K562 (cell line): Measurements from ENCODE around the gene DAD1. TPM values are rescaled to one million over a fixed set of nuclear protein-coding genes. Genes with fewer than 3 reads are reported as not detected.

ENCODE experiments used
- ATAC-seq: fragments of 200-7000 bp; cut with Tn5 transposase; 3 replicates; pipeline ENCODE4 v1.9.1; 2020; ENCODE audit warnings: moderate library complexity
- BruUV-seq: library from RNA; stranded (reverse); fragments of 400-500 nt; replicated peaks from 2 replicates; lab custom pipeline; 2021; lab: Mats Ljungman, UMichigan
- CTCF ChIA-PET: fragments of 300-600 bp; formaldehyde crosslinking; extraction: SDS; loops from one replicate; lab custom pipeline; 2021; ENCODE audit warnings: low intra/inter-chr PET ratio; lab: Yijun Ruan, JAX
- POLR2A ChIA-PET: fragments of 300-600, 350-650 bp; sonication (Branson Sonifier 250); formaldehyde crosslinking; extraction: SDS; loops from one replicate; lab custom pipeline; 2021; ENCODE audit warnings: antibody characterized with exemption, inconsistent platforms; lab: Yijun Ruan, JAX
- DNase-seq, 4 experiments: peaks; one replicate each; pipeline versions ENCODE4 v3.0.0 to v3.0.0-alpha.2; 2011 to 2018; ENCODE audit warnings: low spot score in 3 of 4, mixed read lengths in 3 of 4; ENCODE audit errors: extremely low read depth in 1 of 4
- FAIRE-seq: peaks from 2 replicates; lab custom pipeline; 2011; peaks lifted over from hg19 to GRCh38; lab: Jason Lieb, UNC
- H2AFZ ChIP-seq: 2 replicates; pipeline ENCODE4 v1.6.0; 2011; ENCODE audit warnings: low read depth, low read length, control low read depth, inconsistent platforms
- H3K27ac ChIP-seq: fragments of 200-600 bp; 3 replicates; pipeline ENCODE4 v1.8.0; 2011; ENCODE audit warnings: low read depth, mild to moderate bottlenecking, control low read depth, inconsistent platforms, low read length, moderate library complexity, mixed read lengths; ENCODE audit errors: extremely low read depth
- H3K27me3 ChIP-seq, 2 experiments: fragments of 300-600 bp in 1 of 2; 2 replicates in 1 of 2; 3 replicates in 1 of 2; pipeline versions ENCODE4 v1.6.0 to v1.8.0; 2011; ENCODE audit warnings: inconsistent platforms in 2 of 2, low read length in 2 of 2, mild to moderate bottlenecking in 1 of 2, mixed read lengths in 1 of 2, moderate library complexity in 1 of 2; ENCODE audit not compliant: control insufficient read depth in 2 of 2, insufficient read depth in 2 of 2
- H3K36me3 ChIP-seq: fragments of 300-600 bp; 3 replicates; pipeline ENCODE4 v1.8.0; 2011; ENCODE audit warnings: mild to moderate bottlenecking, low read length, inconsistent platforms; ENCODE audit not compliant: control insufficient read depth, insufficient read depth
- H3K4me1 ChIP-seq, 2 experiments: fragments of 200-600 bp in 1 of 2; replicated peaks in 1 of 2; 2 replicates in 1 of 2; 3 replicates in 1 of 2; pipeline versions ENCODE4 v1.5.1 to v1.8.0; 2011; ENCODE audit warnings: inconsistent platforms in 2 of 2, low read length in 2 of 2, mild to moderate bottlenecking in 1 of 2, mixed read lengths in 1 of 2, moderate library complexity in 1 of 2; ENCODE audit not compliant: control insufficient read depth in 2 of 2, insufficient read depth in 2 of 2
- H3K4me2 ChIP-seq: 2 replicates; pipeline ENCODE4 v1.6.1; 2011; ENCODE audit warnings: low read length, control low read depth, inconsistent platforms, mixed read lengths; ENCODE audit not compliant: insufficient read depth
- H3K4me3 ChIP-seq: fragments of 200-600 bp; sonication (generic), shearing (Covaris generic); 2 replicates; pipeline ENCODE4 v1.5.1; 2016; ENCODE audit warnings: control low read depth, inconsistent platforms
- H3K79me2 ChIP-seq: fragments of 200-600 bp; 3 replicates; pipeline ENCODE4 v1.8.0; 2011; ENCODE audit warnings: low read length, inconsistent platforms; ENCODE audit not compliant: control insufficient read depth, insufficient read depth
- H3K9ac ChIP-seq, 2 experiments: 2 replicates each; pipeline versions ENCODE4 v1.6.0 to v1.6.1; 2011; ENCODE audit warnings: low read depth in 2 of 2, low read length in 2 of 2, control low read depth in 1 of 2, inconsistent platforms in 1 of 2, mild to moderate bottlenecking in 1 of 2, mixed read lengths in 1 of 2; ENCODE audit not compliant: insufficient read depth in 1 of 2
- H3K9me1 ChIP-seq: one replicate; pipeline ENCODE4 v1.6.0; 2011; ENCODE audit warnings: inconsistent platforms, mild to moderate bottlenecking, low read length, moderate library complexity; ENCODE audit not compliant: control insufficient read depth, insufficient read depth
- H3K9me3 ChIP-seq: replicated peaks from 2 replicates; pipeline ENCODE4 v1.5.1; 2011; ENCODE audit warnings: low read depth, low read length, inconsistent platforms; ENCODE audit not compliant: control insufficient read depth, insufficient read depth
- H4K20me1 ChIP-seq: replicated peaks from 2 replicates; pipeline ENCODE4 v1.6.1; 2011; ENCODE audit warnings: low read length, inconsistent platforms, mixed read lengths; ENCODE audit not compliant: control insufficient read depth, insufficient read depth
- ADNP ChIP-seq: fragments of 200-800 bp; sonication (Bioruptor generic); IDR thresholded peaks from 2 replicates; pipeline ENCODE4 v1.6.1; 2016; ENCODE audit warnings: missing genetic modification characterization, missing compliant biosample characterization
- BRF2 ChIP-seq: IDR thresholded peaks from 3 replicates; pipeline ENCODE4 v1.6.1; 2011; ENCODE audit warnings: borderline replicate concordance, mild to moderate bottlenecking; ENCODE audit not compliant: insufficient read length, insufficient read depth
- ESRRB ChIP-seq: fragments of 250-450 bp; sonication (Bioruptor Pico); IDR thresholded peaks from 2 replicates; pipeline ENCODE4 v1.5.0; 2020; ENCODE audit warnings: mild to moderate bottlenecking, moderate library complexity, borderline replicate concordance
- JUNB ChIP-seq: fragments of 450-650 bp; formaldehyde crosslinking; conservative IDR thresholded peaks from 2 replicates; pipeline ENCODE4 v1.4.0; 2020; ENCODE audit warnings: mild to moderate bottlenecking
- PHF8 ChIP-seq: fragments of 200-600 bp; sonication (generic); IDR thresholded peaks from 2 replicates; pipeline ENCODE4 v1.6.1; 2012; ENCODE audit warnings: mixed run types, mild to moderate bottlenecking, inconsistent platforms, low read length, moderate library complexity, borderline replicate concordance
- SFPQ ChIP-seq: fragments of 200-400 bp; formaldehyde crosslinking; IDR thresholded peaks from 2 replicates; pipeline ENCODE4 v1.6.1; 2017; ENCODE audit warnings: mild to moderate bottlenecking, low read depth, low read length, moderate library complexity
- ZEB2 ChIP-seq: fragments of 450-650 bp; IDR thresholded peaks from 2 replicates; pipeline ENCODE4 v1.6.1; 2016
- ZFP36 ChIP-seq: fragments of 150-350 bp; IDR thresholded peaks from 2 replicates; pipeline ENCODE4 v1.6.1; 2018; ENCODE audit warnings: low read length, low read depth; ENCODE audit not compliant: partially characterized antibody
- ZFPM2 ChIP-seq: fragments of 250-450 bp; sonication (Bioruptor Pico); IDR thresholded peaks from 2 replicates; pipeline ENCODE4 v1.5.1; 2022; ENCODE audit warnings: mild to moderate bottlenecking
- ZNF197 ChIP-seq: fragments of 200-800 bp; sonication (Bioruptor generic); IDR thresholded peaks from 2 replicates; pipeline ENCODE4 v1.6.1; 2016; ENCODE audit warnings: low read depth, missing genetic modification characterization, missing compliant biosample characterization
- ZNF518B ChIP-seq: fragments of 250-450 bp; sonication (Bioruptor Pico); IDR thresholded peaks from 2 replicates; pipeline ENCODE4 v1.5.0; 2021; ENCODE audit warnings: mild to moderate bottlenecking, moderate library complexity
- ZNF76 ChIP-seq: fragments of 250-450 bp; sonication (Bioruptor Pico); IDR thresholded peaks from 2 replicates; pipeline ENCODE4 v1.4.0; 2020; ENCODE audit warnings: mild to moderate bottlenecking, moderate library complexity, borderline replicate concordance
- WGBS: fragments of 100-300 bp; shearing (Covaris generic); methylation state at CpG from one replicate; pipeline ENCODE4 v1.1.6; 2016; ENCODE audit warnings: low coverage, mixed read lengths; ENCODE audit not compliant: insufficient coverage; ENCODE audit errors: missing lambda C conversion rate; 5-methylcytosine and 5-hydroxymethylcytosine counted together
- in situ Hi-C: fragments of 300-500 bp; cut with MboI; formaldehyde crosslinking; loops from 4 replicates; pipeline ENCODE4 v1.15.0; 2018; ENCODE audit warnings: inconsistent platforms, mixed read lengths
- intact Hi-C: fragments of 100-400 bp; cut with micrococcal nuclease; formaldehyde crosslinking; loops from 2 replicates; pipeline ENCODE4 v1.14.2; 2022
- polyA plus RNA-seq, 8 experiments: library from polyadenylated mRNA; depleted of rRNA in 4 of 8; stranded (reverse) in 5 of 8; unstranded in 3 of 8; fragments of >200 nt; fragmentation: Nextera tagmentation in 2 of 8; fragmentation: Illumina TruSeq in 1 of 8; extraction: Ambion mirVana in 2 of 8; extraction: Trizol in 1 of 8; gene quantifications; 2 replicates each; pipeline versions ENCODE4 v1.2.1 to v1.2.3, GENCODE V29; 2011 to 2014; ENCODE audit warnings: inconsistent platforms in 1 of 8, missing spikeins in 1 of 8
- total RNA-seq, 7 experiments: library from RNA; depleted of rRNA in 6 of 7; stranded (reverse); fragments of >200 nt in 6 of 7; fragmentation: Illumina TruSeq in 2 of 7; extraction: Trizol in 2 of 7; gene quantifications; 2 replicates each; pipeline versions ENCODE4 v1.2.1 to v1.2.3, GENCODE V29; 2011 to 2021; ENCODE audit warnings: low replicate concordance in 1 of 7

The DAD1 gene
- total and polyA plus RNA-seq, 9 of the 15 experiments (the other 6 are each of a cell fraction or from before 2014, with no cell fraction given) = 104 to 617 (median 222) TPM

- Histone ChIP-seq H3K9ac (no peak overlapping the region), H3K27me3 (no peaks in the 10 kb centered on the region), H3K9me1 (no peaks in the 10 kb centered on the region), H3K79me2 (peaks cover 20% of the 10 kb centered on the region), H3K36me3 (peaks cover 57% of the 10 kb centered on the region), H4K20me1 (no peaks in the 10 kb centered on the region), H3K4me2 (no peak overlapping the region), H3K4me1 (peaks cover 12 to 14% of the 10 kb centered on the region in 2 experiments; a peak in 3 of 5 replicates), H3K27ac (no peak overlapping the region), H3K4me3 (no peak overlapping the region), H3K9me3 (no peaks in the 10 kb centered on the region), H2AFZ (no peak overlapping the region)
- ATAC-seq (no peak), DNase-seq (no peak), FAIRE-seq (no peak)
- ChIA-PET CTCF (no interaction called here), POLR2A (interaction anchor here (0.9 kb wide), 1 partner anchor 10 kb away, joined by 3 read pairs; no protein-coding TSS in a partner anchor)
- intact Hi-C loops (no loop called here), in situ Hi-C loops (loop anchor here (5.0 to 10.0 kb wide), 2 partner anchors 82 to 279 kb away; no protein-coding TSS in a partner anchor)
- WGBS = 92% methylated on average over 3 of the region's 3 CpGs
- BruUV-seq = no TSS peak
- TF ChIP-seq ADNP (tag) (no peak), PHF8 (no peak), ZNF76 (CRISPR knock-in tag) (no peak), ZNF518B (no peak), BRF2 (no peak), ZEB2 (no peak), SFPQ (no peak), ZNF197 (no peak), ESRRB (CRISPR knock-in tag) (no peak), ZFPM2 (no peak), ZFP36 (no peak), JUNB (CRISPR knock-in tag) (no peak)
Observed at GRCh38 chr14:22565391-22565945, 23.6 kb downstream of the DAD1 start.
